Endothelial cell of umbilical vein (primary cell): ENCODE results near the gene RNF19B. TPM values are rescaled to one million over a fixed set of nuclear protein-coding genes. Genes with fewer than 3 reads are reported as not detected.

Source experiments
- BruUV-seq: library from RNA; stranded (reverse); fragments of 400-500 nt; replicated peaks from 2 replicates; lab custom pipeline; 2021; lab: Mats Ljungman, UMichigan
- CTCF ChIA-PET: fragments of 300-600, 350-600 bp; sonication (Branson Sonifier 250); formaldehyde crosslinking; loops from one replicate; lab custom pipeline; 2021; ENCODE audit warnings: antibody characterized with exemption, inconsistent platforms; lab: Charles Lee
- POLR2A ChIA-PET: fragments of 300-600, 350-600 bp; sonication (Branson Sonifier 250); formaldehyde crosslinking; loops from one replicate; lab custom pipeline; 2021; ENCODE audit warnings: antibody characterized with exemption, inconsistent platforms; lab: Charles Lee
- DNase-seq: peaks from one replicate; pipeline ENCODE4 v3.0.0-alpha.2; 2011; ENCODE audit warnings: low read depth, low spot score
- FAIRE-seq: peaks from 2 replicates; lab custom pipeline; 2011; peaks lifted over from hg19 to GRCh38; lab: Jason Lieb, UNC
- H2AFZ ChIP-seq: 2 replicates; pipeline ENCODE4 v1.6.0; 2012; ENCODE audit warnings: low read depth, low read length, control low read depth, inconsistent platforms
- H3K27ac ChIP-seq: 2 replicates; pipeline ENCODE4 v1.5.1; 2011; ENCODE audit warnings: low read depth, mild to moderate bottlenecking, control low read depth, low read length, moderate library complexity; ENCODE audit not compliant: insufficient read depth
- H3K27me3 ChIP-seq, 2 experiments: 2 replicates each; pipeline versions ENCODE4 v1.6.0 to v1.6.1; 2011; ENCODE audit warnings: low read length in 2 of 2, mixed read lengths in 1 of 2; ENCODE audit not compliant: control insufficient read depth in 2 of 2, insufficient read depth in 2 of 2
- H3K36me3 ChIP-seq, 2 experiments: 2 replicates in 1 of 2; 3 replicates in 1 of 2; pipeline ENCODE4 v1.5.1; 2011; ENCODE audit warnings: low read length in 2 of 2, mild to moderate bottlenecking in 1 of 2, moderate library complexity in 1 of 2; ENCODE audit not compliant: control insufficient read depth in 2 of 2, insufficient read depth in 2 of 2; ENCODE audit errors: extremely low read depth in 1 of 2
- H3K4me1 ChIP-seq: 3 replicates; pipeline ENCODE4 v1.5.1; 2011; ENCODE audit warnings: mild to moderate bottlenecking, low read length; ENCODE audit not compliant: control insufficient read depth, insufficient read depth; ENCODE audit errors: extremely low read depth
- H3K4me2 ChIP-seq: 2 replicates; pipeline ENCODE4 v1.6.1; 2011; ENCODE audit warnings: low read length, control low read depth, mixed read lengths; ENCODE audit not compliant: insufficient read depth
- H3K4me3 ChIP-seq, 3 experiments: fragments of 200-600 bp in 1 of 3; sonication (generic), shearing (Covaris generic) in 1 of 3; replicated peaks in 1 of 3; 2 replicates each; pipeline ENCODE4 v1.5.1; 2011 to 2016; ENCODE audit warnings: control low read depth in 3 of 3, low read length in 3 of 3, mild to moderate bottlenecking in 2 of 3, inconsistent platforms in 1 of 3, low read depth in 1 of 3, moderate library complexity in 1 of 3; ENCODE audit not compliant: insufficient read depth in 1 of 3
- H3K79me2 ChIP-seq: 2 replicates; pipeline ENCODE4 v1.6.0; 2012; ENCODE audit warnings: low read length, inconsistent platforms; ENCODE audit not compliant: control insufficient read depth, insufficient read depth
- H3K9ac ChIP-seq: replicated peaks from 2 replicates; pipeline ENCODE3; 2011; ENCODE audit warnings: low read length, control low read depth; ENCODE audit not compliant: insufficient read depth; ENCODE audit errors: extremely low read depth
- H3K9me1 ChIP-seq: replicated peaks from 3 replicates; pipeline ENCODE4 v1.6.0; 2011; ENCODE audit warnings: mild to moderate bottlenecking, low read length; ENCODE audit not compliant: control insufficient read depth, insufficient read depth; ENCODE audit errors: extremely low read depth
- H3K9me3 ChIP-seq: replicated peaks from 2 replicates; pipeline ENCODE4 v1.5.1; 2012; ENCODE audit warnings: low read length, inconsistent platforms; ENCODE audit not compliant: control insufficient read depth, insufficient read depth
- H4K20me1 ChIP-seq: replicated peaks from 2 replicates; pipeline ENCODE3; 2011; ENCODE audit warnings: mild to moderate bottlenecking, low read length; ENCODE audit not compliant: control insufficient read depth, insufficient read depth; ENCODE audit errors: extremely low read depth
- CTCF ChIP-seq, 2 donors: IDR thresholded peaks; 1 replicate in 1 of 2; 2 replicates in 1 of 2; pipeline ENCODE4 v1.5.1; 2011; ENCODE audit warnings: low read length in 2 of 2, mild to moderate bottlenecking in 2 of 2, moderate library complexity in 2 of 2, control low read depth in 1 of 2, inconsistent platforms in 1 of 2, low read depth in 1 of 2; ENCODE audit not compliant: insufficient read depth in 1 of 2; ENCODE audit errors: extremely low read depth in 1 of 2
- EZH2 ChIP-seq: IDR thresholded peaks from 2 replicates; pipeline ENCODE4 v1.6.1; 2012; ENCODE audit warnings: borderline replicate concordance, low read depth, mild to moderate bottlenecking, moderate library complexity, low read length, inconsistent platforms; ENCODE audit not compliant: severe bottlenecking
- FOS ChIP-seq: IDR thresholded peaks from 2 replicates; pipeline ENCODE4 v1.6.1; 2011; ENCODE audit warnings: mild to moderate bottlenecking, low read length, moderate library complexity, borderline replicate concordance; ENCODE audit not compliant: insufficient read depth
- GATA2 ChIP-seq: IDR thresholded peaks from 2 replicates; pipeline ENCODE4 v1.7.0; 2011; ENCODE audit warnings: low read depth, mild to moderate bottlenecking, moderate library complexity, mixed read lengths, low read length; ENCODE audit not compliant: insufficient read length, insufficient read depth
- JUN ChIP-seq: IDR thresholded peaks from 2 replicates; pipeline ENCODE4 v1.6.1; 2011; ENCODE audit warnings: borderline replicate concordance, low read depth; ENCODE audit not compliant: insufficient read length, insufficient read depth
- MAX ChIP-seq: IDR thresholded peaks from 2 replicates; pipeline ENCODE4 v1.6.1; 2011; ENCODE audit not compliant: insufficient read depth, insufficient read length
- MYC ChIP-seq: IDR thresholded peaks from one replicate; pipeline ENCODE4 v1.6.1; 2011; ENCODE audit warnings: mild to moderate bottlenecking, low read depth, low read length
- POLR2A ChIP-seq: IDR thresholded peaks from 2 replicates; pipeline ENCODE4 v1.6.1; 2012; ENCODE audit warnings: low read depth, mild to moderate bottlenecking, control low read depth, low read length
- POLR2AphosphoS5 ChIP-seq: IDR thresholded peaks from 2 replicates; pipeline ENCODE4 v1.6.1; 2012; ENCODE audit warnings: low read depth, mild to moderate bottlenecking, control low read depth, low read length, moderate library complexity; ENCODE audit not compliant: insufficient read depth
- dilution Hi-C: fragments of 300-500 bp; cut with MboI; formaldehyde crosslinking; loops from one replicate; pipeline ENCODE4 v1.15.0; 2019; ENCODE audit warnings: low sequenced_read_pairs; ENCODE audit not compliant: extremely low pct_ligation_motif_present
- intact Hi-C: fragments of 100-400 bp; cut with micrococcal nuclease; formaldehyde crosslinking; loops from one replicate; pipeline ENCODE4 v1.10.0; 2022
- polyA plus RNA-seq, 4 experiments: library from polyadenylated mRNA; depleted of rRNA in 3 of 4; stranded (reverse) in 3 of 4; unstranded in 1 of 4; fragments of >200 nt; gene quantifications; 2 replicates each; pipeline versions ENCODE4 v1.2.1 to v1.2.3, GENCODE V29; 2011 to 2012; ENCODE audit warnings: missing spikeins in 1 of 4
- total RNA-seq: library from RNA; stranded (reverse); gene quantifications from 2 replicates; pipeline ENCODE4 v1.2.3, GENCODE V29; 2021

RNF19B gene
- total and polyA plus RNA-seq, 2 donors (not counting 3 experiments of a cell fraction or from before 2014, with no cell fraction given) = 19.2 to 25.6 TPM

GRCh38 chr1:32949519-32949918, 15.1 kb downstream of the RNF19B start:
- no peaks in the 10 kb centered on the region for H3K9me3 ChIP-seq
- H2AFZ ChIP-seq = no peak overlapping the region
- no peak overlapping the region for H3K4me3 ChIP-seq
- dilution Hi-C loops = loop anchor here (10.0 kb wide), 1 partner anchor 55 kb away; no protein-coding TSS in a partner anchor
- no peaks in the 10 kb centered on the region for H4K20me1 ChIP-seq
- H3K27ac ChIP-seq = no peak overlapping the region
- FAIRE-seq (no peak), DNase-seq (no peak)
- CTCF ChIA-PET = interaction anchor here (0.5 to 2.5 kb wide), 4 partner anchors 10 to 914 kb away, joined by 3 to 11 read pairs (median 3); no protein-coding TSS in a partner anchor
- no peaks in the 10 kb centered on the region for H3K27me3 ChIP-seq
- peaks cover 20% of the 10 kb centered on the region for H3K4me1 ChIP-seq
- no peak overlapping the region for H3K4me2 ChIP-seq
- BruUV-seq = no TSS peak
- H3K9ac ChIP-seq = no peak overlapping the region
- no peaks in the 10 kb centered on the region for H3K9me1 ChIP-seq
- TF ChIP-seq CTCF (IDR thresholded peaks at IDR 0.05; ENCODE audit: extremely low read depth in 1 of 2, insufficient read depth in 1 of 2, low read depth in 1 of 2, low read length in 2 of 2) (no peak), POLR2AphosphoS5 (no peak), MYC (no peak), EZH2 (no peak), JUN (no peak), GATA2 (no peak), POLR2A (no peak), FOS (no peak), MAX (no peak)
- intact Hi-C loops = no loop called here
- peaks cover 10 to 15% of the 10 kb centered on the region in 2 experiments for H3K36me3 ChIP-seq
- H3K79me2 ChIP-seq = peaks cover 60% of the 10 kb centered on the region
- POLR2A ChIA-PET = no interaction called here
